Stimulated activated CD8-positive, alpha-beta memory T cell treated with anti-CD3 and anti-CD28 coated beads, Interleukin-2, amount 100 ng/mL, for 1 hour (primary cell): ENCODE data around the gene VAPB.
A peak's percentile ranks its signal among the peaks of the same experiment; 100 is the strongest.

Experiments
- DNase-seq, 2 donors: peaks; one replicate each; pipeline ENCODE4 v3.0.0-alpha.2; 2020; ENCODE audit warnings: low read depth in 2 of 2

Gene VAPB

GRCh38 chr20:58436868-58437645, 48.0 kb downstream of the VAPB start:
- no peak for DNase-seq

GRCh38 chr20:58438970-58439808, 50.2 kb downstream of the VAPB start:
- DNase-seq = no peak

GRCh38 chr20:58440021-58440767, 51.2 kb downstream of the VAPB start:
- no peak for DNase-seq

- no peak for DNase-seq
Measured at GRCh38 chr20:58441723-58442122, 52.7 kb downstream of the VAPB start.

GRCh38 chr20:58444746-58445255, 55.8 kb downstream of the VAPB start:
- no peak for DNase-seq

- DNase-seq = no peak
Measured at GRCh38 chr20:58446264-58446959, 57.4 kb downstream of the VAPB start.

- DNase-seq = no peak
Measured at GRCh38 chr20:58446960-58447265, 57.9 kb downstream of the VAPB start.

GRCh38 chr20:58447511-58448391, 58.7 kb downstream of the VAPB start:
- peak; percentile 4 to 26 for DNase-seq

GRCh38 chr20:58448958-58449357, 59.9 kb downstream of the VAPB start:
- no peak for DNase-seq

- no peak for DNase-seq
Measured at GRCh38 chr20:58449681-58450221, 60.7 kb downstream of the VAPB start.

- DNase-seq = no peak
Measured at GRCh38 chr20:58450254-58450653, 61.2 kb downstream of the VAPB start.

GRCh38 chr20:58452667-58453255, 63.7 kb downstream of the VAPB start:
- DNase-seq = no peak

- DNase-seq = no peak
Measured at GRCh38 chr20:58453391-58453790, 64.4 kb downstream of the VAPB start.

- no peak for DNase-seq
Measured at GRCh38 chr20:58454460-58454859, 65.4 kb downstream of the VAPB start.

- no peak for DNase-seq
Measured at GRCh38 chr20:58457083-58457695, 68.2 kb downstream of the VAPB start.

- no peak for DNase-seq
Measured at GRCh38 chr20:58458342-58459057, 69.5 kb downstream of the VAPB start.

GRCh38 chr20:58459058-58459750, 70.2 kb downstream of the VAPB start:
- DNase-seq = no peak

GRCh38 chr20:58461104-58461503, 72.1 kb downstream of the VAPB start:
- no peak for DNase-seq
